ENCODE measurements around the gene PDE7B. TPM values are rescaled to one million over a fixed set of nuclear protein-coding genes. Genes with fewer than 3 reads are reported as not detected.

PDE7B gene
- total and polyA plus RNA-seq, 2 of the 13 experiments (the other 11 are each of a cell fraction or from before 2014, with no cell fraction given) = not detected

GRCh38 chr6:136114661-136115060, 263.2 kb downstream of the PDE7B start:
- H4K20me1 ChIP-seq (ENCODE audit: insufficient read depth, low read length) = no peaks in the 10 kb centered on the region

GRCh38 chr6:136115941-136116340, 264.4 kb downstream of the PDE7B start:
- H3K4me1 ChIP-seq (ENCODE audit: insufficient read depth, low read length) = no peaks in the 10 kb centered on the region
- H4K20me1 ChIP-seq (ENCODE audit: insufficient read depth, low read length) = no peaks in the 10 kb centered on the region
- BruUV-seq (replicated peaks) = no TSS peak
- no peaks in the 10 kb centered on the region for H3K9me3 ChIP-seq (ENCODE audit: low read length)
- FAIRE-seq = no peak
- TF ChIP-seq SIX4 (CRISPR knock-in tag; IDR thresholded peaks at IDR 0.05) = no peak
- no peak for TF ChIP-seq ZMYM2 (CRISPR knock-in tag; IDR thresholded peaks at IDR 0.05)
- no peak for TF ChIP-seq ZNF660 (CRISPR knock-in tag; IDR thresholded peaks at IDR 0.05; ENCODE audit: borderline replicate concordance, low read depth)
- TF ChIP-seq ZNF652 (CRISPR knock-in tag; IDR thresholded peaks at IDR 0.05; ENCODE audit: borderline replicate concordance, low read depth) = no peak
- no peak for TF ChIP-seq ZNF747 (CRISPR knock-in tag; IDR thresholded peaks at IDR 0.05; ENCODE audit: borderline replicate concordance)
- TF ChIP-seq REPIN1 (CRISPR knock-in tag; IDR thresholded peaks at IDR 0.05; ENCODE audit: borderline replicate concordance, low read depth) = no peak
- no peak for TF ChIP-seq TRIM24 (CRISPR knock-in tag; IDR thresholded peaks at IDR 0.05)
- no peak for TF ChIP-seq ZNF709 (CRISPR knock-in tag; IDR thresholded peaks at IDR 0.05)
- no peak overlapping the region for H3K4me3 ChIP-seq (replicated peaks in 1 of 3; ENCODE audit: insufficient read depth in 1 of 3, low read depth in 2 of 3, low read length in 3 of 3)
- H3K27ac ChIP-seq (ENCODE audit: extremely low read length, insufficient read depth, low read length) = no peak overlapping the region
- no peak overlapping the region for H3K4me2 ChIP-seq (ENCODE audit: low read depth, low read length)
- no peak for ATAC-seq
- no peak overlapping the region for H3K9ac ChIP-seq (ENCODE audit: insufficient read depth, low read depth, low read length)
- in situ Hi-C loops (cut with HindIII; ENCODE audit: extremely low pct_ligation_motif_present, low pct_unique_long_range_greater_than_20kb) = no loop called here
- ChIA-PET CTCF (ENCODE audit: low intra/inter-chr PET ratio, low total read pairs) (no interaction called here), POLR2A (no interaction called here)
- no peak for DNase-seq (ENCODE audit: low spot score)
- H3K27me3 ChIP-seq (ENCODE audit: control insufficient read depth in 1 of 2, insufficient read depth in 2 of 2, low read length in 2 of 2) = no peaks in the 10 kb centered on the region
- no peaks in the 10 kb centered on the region for H3K79me2 ChIP-seq (ENCODE audit: insufficient read depth, low read length)
- H3K36me3 ChIP-seq (replicated peaks in 1 of 2; ENCODE audit: control insufficient read depth in 1 of 2, insufficient read depth in 2 of 2, low read length in 2 of 2) = no peaks in the 10 kb centered on the region
- intact Hi-C loops (cut with micrococcal nuclease; ENCODE audit: unreplicated experiment) = no loop called here
- 0% methylated on average over 1 of the region's 1 CpG for WGBS (ENCODE audit: low lambda C conversion rate)
- H2AFZ ChIP-seq (ENCODE audit: low read length) = no peak overlapping the region

More at GRCh38 chr6:136114661-136115060, 263.2 kb downstream of the PDE7B start:
- POLR2A ChIA-PET = no interaction called here
- no peak for DNase-seq (ENCODE audit: low spot score)
- intact Hi-C loops (cut with micrococcal nuclease; ENCODE audit: unreplicated experiment) = no loop called here
- no peaks in the 10 kb centered on the region for H3K9me3 ChIP-seq (ENCODE audit: low read length)
- CTCF ChIA-PET (ENCODE audit: low intra/inter-chr PET ratio, low total read pairs) = no interaction called here
- no peak for FAIRE-seq
- H3K79me2 ChIP-seq (ENCODE audit: insufficient read depth, low read length) = no peaks in the 10 kb centered on the region
- no peak overlapping the region for H3K4me3 ChIP-seq (replicated peaks in 1 of 3; ENCODE audit: insufficient read depth in 1 of 3, low read depth in 2 of 3, low read length in 3 of 3)
- H3K27me3 ChIP-seq (ENCODE audit: control insufficient read depth in 1 of 2, insufficient read depth in 2 of 2, low read length in 2 of 2) = no peaks in the 10 kb centered on the region
- no peaks in the 10 kb centered on the region for H3K36me3 ChIP-seq (replicated peaks in 1 of 2; ENCODE audit: control insufficient read depth in 1 of 2, insufficient read depth in 2 of 2, low read length in 2 of 2)
- no TSS peak for BruUV-seq (replicated peaks)
- H3K4me2 ChIP-seq (ENCODE audit: low read depth, low read length) = no peak overlapping the region
- no peaks in the 10 kb centered on the region for H3K4me1 ChIP-seq (ENCODE audit: insufficient read depth, low read length)
- 46% methylated on average over 7 of the region's 7 CpGs for WGBS (ENCODE audit: low lambda C conversion rate)
- in situ Hi-C loops (cut with HindIII; ENCODE audit: extremely low pct_ligation_motif_present, low pct_unique_long_range_greater_than_20kb) = no loop called here
- ATAC-seq = no peak
- no peak overlapping the region for H3K27ac ChIP-seq (ENCODE audit: extremely low read length, insufficient read depth, low read length)
- H2AFZ ChIP-seq (ENCODE audit: low read length) = no peak overlapping the region
- no peak overlapping the region for H3K9ac ChIP-seq (ENCODE audit: insufficient read depth, low read depth, low read length)
- TF ChIP-seq NKX3-1 (CRISPR knock-in tag; IDR thresholded peaks at IDR 0.05) = no peak
